ENCODE data around the gene CXCL1. TPM values are rescaled to one million over a fixed set of nuclear protein-coding genes. Genes with fewer than 3 reads are reported as not detected.

CXCL1 gene
- total and polyA plus RNA-seq, 4 donors = 43.5 to 445 (median 50.6) TPM

DNA sequence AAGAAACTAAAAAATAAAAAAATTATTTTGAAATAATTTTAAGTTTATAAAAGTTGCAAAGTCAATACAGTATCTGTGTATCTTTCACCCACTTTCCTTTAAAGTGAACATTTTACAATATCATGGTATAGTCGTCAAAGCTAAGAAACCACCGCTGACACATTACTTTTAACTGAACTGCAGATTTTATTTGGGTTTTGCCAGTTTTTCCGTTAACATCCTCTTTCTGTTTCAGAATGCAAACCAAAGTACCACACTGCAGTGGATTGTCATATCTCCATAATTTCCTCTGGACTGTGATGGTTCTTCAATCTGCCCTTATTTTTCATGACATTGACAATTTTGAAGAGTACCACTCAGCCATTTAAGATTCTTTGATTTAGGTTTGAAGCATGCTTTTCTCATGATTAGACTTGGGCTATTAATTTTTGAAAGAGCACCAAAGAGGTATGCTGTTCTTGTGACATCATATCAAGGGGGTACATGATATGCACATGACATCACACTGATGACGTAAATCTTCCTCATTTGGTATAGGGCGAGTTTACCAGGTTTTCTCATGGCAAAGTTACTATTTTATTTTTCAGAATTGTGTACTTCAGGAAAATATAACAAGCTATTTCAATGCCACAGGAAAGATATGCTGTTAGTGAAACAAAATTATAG, 3.6 kb upstream of the CXCL1 start:
- 61 to 74% methylated on average over 5 of the region's 5 CpGs for WGBS, 2 donors

GRCh38 chr4:73866246-73866645, 2.9 kb upstream of the CXCL1 start:
- no peak for TF ChIP-seq CTCF (IDR thresholded peaks at IDR 0.05; ENCODE audit: control extremely low read depth, extremely low read depth)
- Histone ChIP-seq H3K27ac (ENCODE audit: low read depth in 1 of 2, low read length in 1 of 2) (no peak overlapping the region), H3K36me3 (ENCODE audit: control insufficient read depth in 4 of 4, insufficient read depth in 4 of 4, low read length in 4 of 4) (no peaks in the 10 kb centered on the region), H3K9me3 (ENCODE audit: control insufficient read depth in 4 of 4, insufficient read depth in 3 of 4, low read length in 3 of 4) (no peaks in the 10 kb centered on the region), H3K27me3 (ENCODE audit: control insufficient read depth in 3 of 3, insufficient read depth in 3 of 3, low read length in 2 of 3) (peaks cover 0 to 11% (median 7%) of the 10 kb centered on the region in 3 donors), H3K4me1 (ENCODE audit: control insufficient read depth in 5 of 5, insufficient read depth in 5 of 5, low read length in 5 of 5) (peaks cover 0 to 16% (median 0%) of the 10 kb centered on the region in 5 donors), H3K9ac (ENCODE audit: insufficient read depth in 1 of 2, low read length in 2 of 2) (no peak overlapping the region), H3K4me3 (no peak overlapping the region)
- WGBS, 2 donors = 47 to 68% methylated on average over 2 of the region's 2 CpGs
- no peak for DNase-seq
- ATAC-seq (ENCODE audit: insufficient read depth, low FRiP score) = no peak

More for the DNA sequence above, 3.6 kb upstream of the CXCL1 start:
- Histone ChIP-seq H3K36me3 (ENCODE audit: control insufficient read depth in 4 of 4, insufficient read depth in 4 of 4, low read length in 4 of 4) (no peaks in the 10 kb centered on the region), H3K9ac (ENCODE audit: insufficient read depth in 1 of 2, low read length in 2 of 2) (no peak overlapping the region), H3K4me3 (no peak overlapping the region), H3K4me1 (ENCODE audit: control insufficient read depth in 5 of 5, insufficient read depth in 5 of 5, low read length in 5 of 5) (peaks cover 0 to 16% (median 0%) of the 10 kb centered on the region in 5 donors), H3K27me3 (ENCODE audit: control insufficient read depth in 3 of 3, insufficient read depth in 3 of 3, low read length in 2 of 3) (peaks cover 0 to 9% (median 7%) of the 10 kb centered on the region in 3 donors), H3K27ac (ENCODE audit: low read depth in 1 of 2, low read length in 1 of 2) (no peak overlapping the region), H3K9me3 (ENCODE audit: control insufficient read depth in 4 of 4, insufficient read depth in 3 of 4, low read length in 3 of 4) (no peaks in the 10 kb centered on the region)
- TF ChIP-seq CTCF (IDR thresholded peaks at IDR 0.05; ENCODE audit: control extremely low read depth, extremely low read depth) = no peak
- DNase-seq = no peak
- ATAC-seq (ENCODE audit: insufficient read depth, low FRiP score) = no peak

- H3K4me3 ChIP-seq = no peak overlapping the region
- peaks cover 0 to 11% (median 7%) of the 10 kb centered on the region in 3 donors for H3K27me3 ChIP-seq (ENCODE audit: control insufficient read depth in 3 of 3, insufficient read depth in 3 of 3, low read length in 2 of 3)
- WGBS, 2 donors = 75 to 91% methylated on average over 3 of the region's 3 CpGs
- no peak overlapping the region for H3K27ac ChIP-seq (ENCODE audit: low read depth in 1 of 2, low read length in 1 of 2)
- H3K4me1 ChIP-seq (ENCODE audit: control insufficient read depth in 5 of 5, insufficient read depth in 5 of 5, low read length in 5 of 5) = peaks cover 0 to 16% (median 0%) of the 10 kb centered on the region in 5 donors
- DNase-seq (peak in 1 of 3 donors; percentile 18), ATAC-seq (ENCODE audit: insufficient read depth, low FRiP score) (no peak)
- H3K36me3 ChIP-seq (ENCODE audit: control insufficient read depth in 4 of 4, insufficient read depth in 4 of 4, low read length in 4 of 4) = no peaks in the 10 kb centered on the region
- TF ChIP-seq CTCF (IDR thresholded peaks at IDR 0.05; ENCODE audit: control extremely low read depth, extremely low read depth) = no peak
- H3K9me3 ChIP-seq (ENCODE audit: control insufficient read depth in 4 of 4, insufficient read depth in 3 of 4, low read length in 3 of 4) = no peaks in the 10 kb centered on the region
- no peak overlapping the region for H3K9ac ChIP-seq (ENCODE audit: insufficient read depth in 1 of 2, low read length in 2 of 2)
These were observed 1.4 kb upstream of the CXCL1 start for GRCh38 chr4:73867783-73868182.
